ENCODE measurements around the gene GUCY2C. TPM values are rescaled to one million over a fixed set of nuclear protein-coding genes. Genes with fewer than 3 reads are reported as not detected.

Gene GUCY2C
- polyA plus RNA-seq, 2 of the 4 experiments (the other 2 are of a cell fraction): 0.05 TPM; not detected in 1

- TF ChIP-seq HMGXB4 (CRISPR knock-in tag; IDR thresholded peaks at IDR 0.05; ENCODE audit: borderline replicate concordance) (no peak), NFE2L2 (conservative IDR thresholded peaks at IDR 0.05; ENCODE audit: low read length) (no peak), MAFK (IDR thresholded peaks at IDR 0.05; ENCODE audit: partially characterized antibody) (no peak)
Measured at GRCh38 chr12:14731821-14732220, 35.4 kb upstream of the GUCY2C start (continued).

DNA sequence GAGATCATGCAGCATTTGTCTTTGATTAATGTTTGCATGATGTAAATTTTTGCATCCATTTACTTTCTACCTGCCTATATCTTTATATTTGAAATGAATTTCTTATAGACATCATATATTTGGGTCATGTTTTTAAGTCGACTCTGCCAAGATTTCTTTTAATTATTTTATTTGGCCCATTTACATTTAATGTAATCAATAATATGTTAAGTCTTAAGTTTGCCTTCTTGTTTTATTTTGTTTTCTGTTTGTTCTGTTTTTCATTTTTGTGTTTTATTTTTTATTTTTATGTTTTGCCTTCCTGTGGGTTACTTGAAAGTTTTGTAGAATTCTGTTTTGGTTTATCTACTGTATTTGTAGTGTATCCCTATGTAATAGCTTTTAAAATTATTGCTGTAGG is 33.2 kb upstream of the GUCY2C start:
- FAIRE-seq (no peak), DNase-seq (ENCODE audit: low read depth in 1 of 2, low spot score in 1 of 2) (no peak), ATAC-seq (no peak)
- Histone ChIP-seq H3K9me3 (peaks cover 11% of the 10 kb centered on the region; the same call in 2 of the 3 replicates), H3K4me2 (no peak overlapping the region), H3K27ac (no peak overlapping the region), H3K4me3 (no peak overlapping the region), H3K4me1 (no peaks in the 10 kb centered on the region)
- no peak for TF ChIP-seq PHF8 (IDR thresholded peaks at IDR 0.05; ENCODE audit: borderline replicate concordance, low read depth)
- TF ChIP-seq KDM1A (IDR thresholded peaks at IDR 0.05; ENCODE audit: low read depth): no peak
- no peak for TF ChIP-seq NR3C1 (IDR thresholded peaks at IDR 0.05)
- no peak for TF ChIP-seq RFX5 (IDR thresholded peaks at IDR 0.05)
- TF ChIP-seq HEYL (CRISPR knock-in tag; IDR thresholded peaks at IDR 0.05): no peak
- TF ChIP-seq, protein P1, sequence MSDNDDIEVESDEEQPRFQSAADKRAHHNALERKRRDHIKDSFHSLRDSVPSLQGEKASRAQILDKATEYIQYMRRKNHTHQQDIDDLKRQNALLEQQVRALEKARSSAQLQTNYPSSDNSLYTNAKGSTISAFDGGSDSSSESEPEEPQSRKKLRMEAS (IDR thresholded peaks at IDR 0.05): no peak
- TF ChIP-seq CBX8 (IDR thresholded peaks at IDR 0.05): no peak
- TF ChIP-seq MAFK (IDR thresholded peaks at IDR 0.05; ENCODE audit: partially characterized antibody): no peak
- TF ChIP-seq BHLHE40 (IDR thresholded peaks at IDR 0.05; ENCODE audit: low read depth, low read length): no peak
- no peak for TF ChIP-seq SREBF2 (IDR thresholded peaks at IDR 0.05)
- TF ChIP-seq TP53 (CRISPR knock-in tag; IDR thresholded peaks at IDR 0.05): no peak
- no peak for TF ChIP-seq ESRRA (IDR thresholded peaks at IDR 0.05; ENCODE audit: borderline replicate concordance, low read length)
- POLR2A ChIA-PET: no interaction called here
- 57% methylated on average over 1 of the region's 1 CpG for WGBS (ENCODE audit: missing lambda C conversion rate)
- CTCF ChIA-PET: no interaction called here

GRCh38 chr12:14723763-14724162 is 27.4 kb upstream of the GUCY2C start:
- peak; percentile 12 to 67 for DNase-seq (ENCODE audit: low read depth in 1 of 2, low spot score in 1 of 2)
- no peak overlapping the region for H3K4me3 ChIP-seq
- peak; percentile 43 for FAIRE-seq
- WGBS (ENCODE audit: missing lambda C conversion rate): 7% methylated on average over 4 of the region's 4 CpGs
- no peak overlapping the region for H3K4me2 ChIP-seq
- no peaks in the 10 kb centered on the region for H3K4me1 ChIP-seq
- H3K9me3 ChIP-seq: peaks cover 11% of the 10 kb centered on the region
- no peak overlapping the region for H3K27ac ChIP-seq
- CTCF ChIA-PET: interaction anchor here (0.6 to 2.2 kb wide), 11 partner anchors 20 to 802 kb away, joined by 3 to 10 read pairs (median 4); partner anchors contain the start of gene RERG
- no peak for TF ChIP-seq POLR2A (IDR thresholded peaks at IDR 0.05; ENCODE audit: low read length)
- no peak for TF ChIP-seq PBX3 (IDR thresholded peaks at IDR 0.05)
- peak; percentile 49 for TF ChIP-seq CTCF (IDR thresholded peaks at IDR 0.05)
- no peak for TF ChIP-seq EHMT2 (IDR thresholded peaks at IDR 0.05; ENCODE audit: low read depth)
- TF ChIP-seq TFCP2L1 (CRISPR knock-in tag; IDR thresholded peaks at IDR 0.05): no peak
- TF ChIP-seq FOSB (CRISPR knock-in tag; IDR thresholded peaks at IDR 0.05): no peak
- TF ChIP-seq SMC3 (IDR thresholded peaks at IDR 0.05): peak; percentile 48; the same call in 2 of the 3 replicates
- TF ChIP-seq RAD21 (conservative IDR thresholded peaks at IDR 0.05 in 1 of 2, IDR thresholded peaks at IDR 0.05 in 1 of 2): peak; percentile 66 to 84
- no peak for TF ChIP-seq CHD4 (IDR thresholded peaks at IDR 0.05; ENCODE audit: borderline replicate concordance)
- TF ChIP-seq HOXB5 (CRISPR knock-in tag; IDR thresholded peaks at IDR 0.05): no peak
- peak; percentile 66 to 88; a peak in 4 of 6 replicates for ATAC-seq
- POLR2A ChIA-PET: no interaction called here
